ENCODE results near the gene STX16.

STX16 gene

DNA sequence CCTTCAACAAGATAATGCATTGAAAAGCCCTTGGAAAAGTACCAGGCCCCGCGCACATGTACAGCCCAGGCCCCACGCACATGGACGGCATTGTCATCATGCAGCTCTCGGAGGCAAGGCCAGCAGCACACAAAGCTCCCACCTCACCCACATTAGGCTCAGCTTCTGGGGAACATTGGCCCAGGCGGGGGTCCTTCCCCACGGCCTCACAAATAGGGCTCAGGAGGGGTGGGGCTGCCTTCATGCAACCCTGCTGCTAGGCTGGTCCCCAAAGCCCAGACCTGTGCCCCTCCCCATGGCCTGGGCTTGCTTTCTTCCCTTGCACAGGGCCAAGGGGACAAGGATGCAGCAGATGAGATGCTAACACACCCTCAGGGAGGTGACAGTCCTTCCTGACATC is 68.2 kb downstream of the STX16 start:
- Histone ChIP-seq H3K27ac (replicated peaks) (no peak overlapping the region), H3K4me3 (replicated peaks; ENCODE audit: insufficient read depth, low read length) (no peak overlapping the region), H3K27me3 (ENCODE audit: insufficient read depth, poor library complexity, severe bottlenecking) (peaks cover 2% of the 10 kb centered on the region)
- TF ChIP-seq SPI1 (IDR thresholded peaks at IDR 0.05; ENCODE audit: borderline replicate concordance, low read depth) (no peak), POLR2AphosphoS5 (IDR thresholded peaks at IDR 0.05; ENCODE audit: low read depth) (no peak), GABPA (IDR thresholded peaks at IDR 0.05; ENCODE audit: low read depth) (no peak), REST (IDR thresholded peaks at IDR 0.05; ENCODE audit: insufficient replicate concordance, low read depth) (no peak)
- TF ChIP-seq, protein P1, sequence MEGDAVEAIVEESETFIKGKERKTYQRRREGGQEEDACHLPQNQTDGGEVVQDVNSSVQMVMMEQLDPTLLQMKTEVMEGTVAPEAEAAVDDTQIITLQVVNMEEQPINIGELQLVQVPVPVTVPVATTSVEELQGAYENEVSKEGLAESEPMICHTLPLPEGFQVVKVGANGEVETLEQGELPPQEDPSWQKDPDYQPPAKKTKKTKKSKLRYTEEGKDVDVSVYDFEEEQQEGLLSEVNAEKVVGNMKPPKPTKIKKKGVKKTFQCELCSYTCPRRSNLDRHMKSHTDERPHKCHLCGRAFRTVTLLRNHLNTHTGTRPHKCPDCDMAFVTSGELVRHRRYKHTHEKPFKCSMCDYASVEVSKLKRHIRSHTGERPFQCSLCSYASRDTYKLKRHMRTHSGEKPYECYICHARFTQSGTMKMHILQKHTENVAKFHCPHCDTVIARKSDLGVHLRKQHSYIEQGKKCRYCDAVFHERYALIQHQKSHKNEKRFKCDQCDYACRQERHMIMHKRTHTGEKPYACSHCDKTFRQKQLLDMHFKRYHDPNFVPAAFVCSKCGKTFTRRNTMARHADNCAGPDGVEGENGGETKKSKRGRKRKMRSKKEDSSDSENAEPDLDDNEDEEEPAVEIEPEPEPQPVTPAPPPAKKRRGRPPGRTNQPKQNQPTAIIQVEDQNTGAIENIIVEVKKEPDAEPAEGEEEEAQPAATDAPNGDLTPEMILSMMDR (IDR thresholded peaks at IDR 0.05; ENCODE audit: insufficient read depth, low read length): no peak
- DNase-seq (ENCODE audit: low read depth in 1 of 2, low spot score in 1 of 2): no peak

- no peak overlapping the region for H3K4me3 ChIP-seq (replicated peaks; ENCODE audit: insufficient read depth, low read length)
- TF ChIP-seq POLR2AphosphoS5 (IDR thresholded peaks at IDR 0.05; ENCODE audit: low read depth): no peak
- no peak for TF ChIP-seq GABPA (IDR thresholded peaks at IDR 0.05; ENCODE audit: low read depth)
- TF ChIP-seq, protein P1 (IDR thresholded peaks at IDR 0.05; ENCODE audit: insufficient read depth, low read length): no peak
- no peak for TF ChIP-seq SPI1 (IDR thresholded peaks at IDR 0.05; ENCODE audit: borderline replicate concordance, low read depth)
- TF ChIP-seq REST (IDR thresholded peaks at IDR 0.05; ENCODE audit: insufficient replicate concordance, low read depth): no peak
- H3K27me3 ChIP-seq (ENCODE audit: insufficient read depth, poor library complexity, severe bottlenecking): peaks cover 2% of the 10 kb centered on the region
- no peak overlapping the region for H3K27ac ChIP-seq (replicated peaks)
- DNase-seq (ENCODE audit: low read depth in 1 of 2, low spot score in 1 of 2): no peak
Measured at GRCh38 chr20:58719971-58720371, 68.9 kb downstream of the STX16 start.

- no peak overlapping the region for H3K27ac ChIP-seq (replicated peaks)
- TF ChIP-seq GABPA (IDR thresholded peaks at IDR 0.05; ENCODE audit: low read depth) (no peak), SPI1 (IDR thresholded peaks at IDR 0.05; ENCODE audit: borderline replicate concordance, low read depth) (no peak), POLR2AphosphoS5 (IDR thresholded peaks at IDR 0.05; ENCODE audit: low read depth) (no peak), REST (IDR thresholded peaks at IDR 0.05; ENCODE audit: insufficient replicate concordance, low read depth) (no peak)
- no peak for DNase-seq (ENCODE audit: low read depth in 1 of 2, low spot score in 1 of 2)
- no peak overlapping the region for H3K4me3 ChIP-seq (replicated peaks; ENCODE audit: insufficient read depth, low read length)
- H3K27me3 ChIP-seq (ENCODE audit: insufficient read depth, poor library complexity, severe bottlenecking): peaks cover 2% of the 10 kb centered on the region
Measured at GRCh38 chr20:58720890-58721289, 69.8 kb downstream of the STX16 start.

Measured in HL-60 (cell line).